Right lobe of liver (tissue), 6 donors: ENCODE measurements around the gene AKNA. TPM values are rescaled to one million over a fixed set of nuclear protein-coding genes. Genes with fewer than 3 reads are reported as not detected.

Source experiments
- ATAC-seq, 4 donors: fragments of 200-7000 bp; cut with Tn5 transposase; one replicate each; pipeline ENCODE4 v1.9.1; 2020; ENCODE audit warnings: mild to moderate bottlenecking in 4 of 4, moderate library complexity in 4 of 4
- DNase-seq, 3 donors: peaks; one replicate each; pipeline ENCODE4 v3.0.0-alpha.2; 2020
- H3K27ac ChIP-seq, 3 donors: fragments of 200-600 bp; one replicate each; pipeline ENCODE4 v1.8.0; 2022
- H3K27me3 ChIP-seq, 2 donors: fragments of 200-600 bp; one replicate each; pipeline ENCODE4 v1.8.0; 2022
- H3K36me3 ChIP-seq, 4 donors: fragments of 200-600 bp; sonication (generic) in 1 of 4; one replicate each; pipeline versions ENCODE4 v1.5.1 to v1.8.0; 2017 to 2022; ENCODE audit warnings: control low read depth in 1 of 4
- H3K4me1 ChIP-seq, 4 donors: fragments of 200-600 bp; sonication (generic) in 1 of 4; one replicate each; pipeline versions ENCODE4 v1.5.1 to v1.8.0; 2017 to 2022; ENCODE audit warnings: control low read depth in 1 of 4
- H3K4me3 ChIP-seq, 3 donors: fragments of 200-600 bp; one replicate each; pipeline ENCODE4 v1.8.0; 2022
- H3K9me3 ChIP-seq, 4 donors: fragments of 200-600 bp; sonication (generic) in 1 of 4; one replicate each; pipeline versions ENCODE4 v1.5.1 to v1.8.0; 2017 to 2022; ENCODE audit warnings: control low read depth in 1 of 4
- CTCF ChIP-seq, 4 donors: fragments of 200-600 bp in 3 of 4; fragments of 450-650 bp in 1 of 4; IDR thresholded peaks; one replicate each; pipeline versions ENCODE4 v1.5.1 to v1.8.0; 2016 to 2022; ENCODE audit warnings: antibody characterized with exemption in 4 of 4, mild to moderate bottlenecking in 2 of 4
- POLR2A ChIP-seq: fragments of 450-650 bp; IDR thresholded peaks from one replicate; pipeline ENCODE4 v1.6.1; 2017; ENCODE audit warnings: antibody characterized with exemption, mild to moderate bottlenecking
- WGBS: methylation state at CpG from one replicate; pipeline ENCODE4 v1.1.6; 2018; ENCODE audit warnings: low coverage, low lambda C conversion rate; ENCODE audit not compliant: insufficient coverage; ENCODE audit errors: missing lambda C conversion rate; 5-methylcytosine and 5-hydroxymethylcytosine counted together
- intact Hi-C, 2 donors: fragments of 100-400 bp; cut with DNase I; formaldehyde crosslinking; loops; one replicate each; pipeline versions ENCODE4 v1.11.2 to v1.14.1; 2022
- total RNA-seq, 6 experiments: library from RNA; depleted of rRNA in 2 of 6; stranded (reverse); fragments of >200 nt in 2 of 6; fragmentation: NEBNext Ultra II Directional in 3 of 6; extraction: Animal tissue kit (Norgen Biotek cat#: 25700) in 3 of 6; gene quantifications; one replicate each; pipeline versions ENCODE4 v1.1.0 to v1.2.4, GENCODE V29; 2016 to 2023
- donor health status: DM: no; HTN: yes; CAD: no.
- donor health status: DM: no; HTN: no; CAD: no.
- donor health status: DM: no; HTN: no; CAD: no.
- donor health status: DM: no; HTN: yes; CAD: no.
- donor health status: DM: no; HTN: yes; CAD: no.

Gene AKNA
- total RNA-seq, 6 experiments from 2014 or later: 4.7 to 15.1 (median 9.8) TPM

GRCh38 chr9:114362394-114362793 lies 25.4 kb downstream of the AKNA start:
- no peak overlapping the region for H3K4me3 ChIP-seq
- no peaks in the 10 kb centered on the region for H3K27me3 ChIP-seq
- TF ChIP-seq POLR2A: no peak
- TF ChIP-seq CTCF (IDR thresholded peaks at IDR 0.05): no peak
- DNase-seq (no peak), ATAC-seq (no peak)
- peaks cover 0 to 60% (median 29%) of the 10 kb centered on the region in 4 donors for H3K36me3 ChIP-seq
- H3K4me1 ChIP-seq: peaks cover 0 to 34% (median 20%) of the 10 kb centered on the region in 4 donors
- H3K27ac ChIP-seq: no peak overlapping the region
- no peaks in the 10 kb centered on the region for H3K9me3 ChIP-seq
- intact Hi-C loops: no loop called here
- WGBS: 60% methylated on average over 2 of the region's 12 CpGs

GRCh38 chr9:114361542-114361941 lies 26.2 kb downstream of the AKNA start:
- peaks cover 0 to 68% (median 35%) of the 10 kb centered on the region in 4 donors for H3K36me3 ChIP-seq
- no peak for DNase-seq

GRCh38 chr9:114359801-114360200 lies 28.0 kb downstream of the AKNA start:
- peaks cover 0 to 86% (median 41%) of the 10 kb centered on the region in 4 donors for H3K36me3 ChIP-seq
- no peak overlapping the region for H3K4me3 ChIP-seq
- H3K4me1 ChIP-seq: peaks cover 0 to 18% (median 7%) of the 10 kb centered on the region in 4 donors
- intact Hi-C loops: no loop called here
- ATAC-seq: no peak
- TF ChIP-seq CTCF (IDR thresholded peaks at IDR 0.05) (no peak), POLR2A (no peak)
- no peaks in the 10 kb centered on the region for H3K9me3 ChIP-seq
- H3K27ac ChIP-seq: no peak overlapping the region
- no peak for DNase-seq
- H3K27me3 ChIP-seq: no peaks in the 10 kb centered on the region
- WGBS: 83% methylated on average over 1 of the region's 7 CpGs

More at GRCh38 chr9:114361542-114361941, 26.2 kb downstream of the AKNA start:
- no peak overlapping the region for H3K4me3 ChIP-seq
- no peak overlapping the region for H3K27ac ChIP-seq
- no peak for TF ChIP-seq POLR2A
- TF ChIP-seq CTCF (IDR thresholded peaks at IDR 0.05): no peak
- intact Hi-C loops: no loop called here
- no peak for ATAC-seq
- WGBS: 93% methylated on average over 3 of the region's 7 CpGs
- no peaks in the 10 kb centered on the region for H3K27me3 ChIP-seq
- H3K9me3 ChIP-seq: no peaks in the 10 kb centered on the region
- peaks cover 0 to 34% (median 20%) of the 10 kb centered on the region in 4 donors for H3K4me1 ChIP-seq

GRCh38 chr9:114357911-114358328 lies 29.9 kb downstream of the AKNA start:
- H3K27ac ChIP-seq: no peak overlapping the region
- H3K4me3 ChIP-seq: no peak overlapping the region
- WGBS: no CpG with 5 or more reads among the region's 9 CpGs
- intact Hi-C loops: no loop called here
- DNase-seq: no peak
- no peak for TF ChIP-seq CTCF (IDR thresholded peaks at IDR 0.05)
- no peak for TF ChIP-seq POLR2A
- peaks cover 0 to 88% (median 46%) of the 10 kb centered on the region in 4 donors for H3K36me3 ChIP-seq
- no peaks in the 10 kb centered on the region for H3K4me1 ChIP-seq
- H3K9me3 ChIP-seq: no peaks in the 10 kb centered on the region
- ATAC-seq: no peak
- no peaks in the 10 kb centered on the region for H3K27me3 ChIP-seq

GRCh38 chr9:114357360-114357759 lies 30.4 kb downstream of the AKNA start:
- H3K9me3 ChIP-seq: no peaks in the 10 kb centered on the region
- WGBS: 98% methylated on average over 6 of the region's 6 CpGs
- H3K4me1 ChIP-seq: no peaks in the 10 kb centered on the region
- no peak for TF ChIP-seq CTCF (IDR thresholded peaks at IDR 0.05)
- intact Hi-C loops: no loop called here
- H3K27me3 ChIP-seq: no peaks in the 10 kb centered on the region
- no peak for DNase-seq
- peaks cover 0 to 83% (median 46%) of the 10 kb centered on the region in 4 donors for H3K36me3 ChIP-seq
- ATAC-seq: no peak
- no peak overlapping the region for H3K4me3 ChIP-seq
- H3K27ac ChIP-seq: no peak overlapping the region
